ENCODE measurements around the gene BRAT1.

BRAT1 gene

GRCh38 chr7:2587134-2587533 lies 31.8 kb upstream of the BRAT1 start:
- no peak for DNase-seq
- no peak overlapping the region for H3K4me3 ChIP-seq (ENCODE audit: low read depth, low read length)
- no peaks in the 10 kb centered on the region for H3K27me3 ChIP-seq (ENCODE audit: insufficient read depth, low read depth, severe bottlenecking)
- H3K27ac ChIP-seq, result no peak overlapping the region
- peaks cover 43% of the 10 kb centered on the region for H3K36me3 ChIP-seq
- H3K9me3 ChIP-seq (ENCODE audit: severe bottlenecking), result no peaks in the 10 kb centered on the region
- TF ChIP-seq CTCF (IDR thresholded peaks at IDR 0.05; ENCODE audit: low read depth, low read length), result no peak

- Histone ChIP-seq H3K27ac (no peak overlapping the region), H3K9me3 (ENCODE audit: severe bottlenecking) (no peaks in the 10 kb centered on the region), H3K4me3 (ENCODE audit: low read depth, low read length) (no peak overlapping the region), H3K27me3 (ENCODE audit: insufficient read depth, low read depth, severe bottlenecking) (no peaks in the 10 kb centered on the region), H3K36me3 (peaks cover 41% of the 10 kb centered on the region)
- TF ChIP-seq CTCF (IDR thresholded peaks at IDR 0.05; ENCODE audit: low read depth, low read length), result no peak
- no peak for DNase-seq
These were observed 31.1 kb upstream of the BRAT1 start for GRCh38 chr7:2586326-2587020.

DNA sequence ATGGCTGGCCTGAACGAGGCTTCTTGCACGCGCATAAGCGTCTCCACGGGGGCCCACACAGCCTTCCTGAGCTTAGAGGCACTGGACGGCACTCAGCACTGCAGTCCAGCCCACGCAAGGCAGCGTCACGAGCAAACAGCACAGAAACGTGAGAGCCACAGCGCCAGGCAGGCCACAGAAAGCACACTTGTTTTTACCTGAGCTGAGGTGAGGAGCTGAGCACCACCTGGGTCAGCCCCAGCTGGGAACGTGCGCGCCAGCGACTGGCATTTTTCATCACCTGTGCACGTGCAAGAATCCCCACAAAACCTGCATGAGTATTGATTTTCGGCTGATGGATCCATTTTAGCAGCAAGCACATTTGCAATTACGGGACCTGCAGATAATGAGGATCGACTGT lies 30.1 kb upstream of the BRAT1 start:
- DNase-seq, result no peak
- Histone ChIP-seq H3K4me3 (ENCODE audit: low read depth, low read length) (no peak overlapping the region), H3K27me3 (ENCODE audit: insufficient read depth, low read depth, severe bottlenecking) (no peaks in the 10 kb centered on the region), H3K9me3 (ENCODE audit: severe bottlenecking) (no peaks in the 10 kb centered on the region), H3K27ac (no peak overlapping the region), H3K36me3 (peaks cover 33% of the 10 kb centered on the region)
- no peak for TF ChIP-seq CTCF (IDR thresholded peaks at IDR 0.05; ENCODE audit: low read depth, low read length)

DNA sequence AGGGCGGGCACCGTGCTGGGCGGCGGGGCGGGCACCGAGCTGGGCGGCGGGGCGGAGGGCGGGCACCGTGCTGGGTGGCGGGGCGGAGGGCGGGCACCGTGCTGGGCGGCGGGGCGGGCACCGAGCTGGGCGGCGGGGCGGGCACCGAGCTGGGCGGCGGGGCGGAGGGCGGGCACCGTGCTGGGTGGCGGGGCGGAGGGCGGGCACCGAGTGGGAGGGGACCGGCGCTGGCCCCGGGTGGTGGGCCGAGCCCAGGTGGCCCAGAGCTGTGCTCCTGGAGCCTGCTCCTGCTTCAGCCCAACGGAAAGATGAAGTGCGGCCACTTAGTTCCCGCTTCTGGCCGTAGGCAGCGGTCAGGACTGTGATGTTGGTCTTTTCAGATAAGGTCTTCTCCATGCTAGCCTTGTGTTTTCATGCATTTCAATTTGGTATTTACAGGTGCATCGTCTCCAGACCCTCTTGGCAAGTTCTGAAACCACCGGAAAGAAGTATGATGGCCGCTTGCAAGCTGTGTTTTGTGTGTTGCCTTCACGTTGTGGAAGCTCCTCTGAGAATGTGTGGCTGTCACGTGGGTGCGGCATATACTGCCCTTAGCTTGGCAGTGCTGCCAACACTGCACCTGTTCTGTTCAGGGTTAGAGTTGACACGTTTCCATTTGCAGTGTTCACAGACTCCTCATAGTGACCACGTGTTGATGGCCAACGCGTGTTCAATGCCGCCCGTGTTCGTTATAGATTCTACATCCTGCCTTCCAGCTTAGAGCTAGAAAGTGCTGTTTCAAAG lies 28.7 kb upstream of the BRAT1 start:
- Histone ChIP-seq H3K27ac (no peak overlapping the region), H3K9me3 (ENCODE audit: severe bottlenecking) (no peaks in the 10 kb centered on the region), H3K27me3 (ENCODE audit: insufficient read depth, low read depth, severe bottlenecking) (no peaks in the 10 kb centered on the region), H3K36me3 (peaks cover 27% of the 10 kb centered on the region), H3K4me3 (ENCODE audit: low read depth, low read length) (no peak overlapping the region)
- DNase-seq, result no peak
- no peak for TF ChIP-seq CTCF (IDR thresholded peaks at IDR 0.05; ENCODE audit: low read depth, low read length)

DNA sequence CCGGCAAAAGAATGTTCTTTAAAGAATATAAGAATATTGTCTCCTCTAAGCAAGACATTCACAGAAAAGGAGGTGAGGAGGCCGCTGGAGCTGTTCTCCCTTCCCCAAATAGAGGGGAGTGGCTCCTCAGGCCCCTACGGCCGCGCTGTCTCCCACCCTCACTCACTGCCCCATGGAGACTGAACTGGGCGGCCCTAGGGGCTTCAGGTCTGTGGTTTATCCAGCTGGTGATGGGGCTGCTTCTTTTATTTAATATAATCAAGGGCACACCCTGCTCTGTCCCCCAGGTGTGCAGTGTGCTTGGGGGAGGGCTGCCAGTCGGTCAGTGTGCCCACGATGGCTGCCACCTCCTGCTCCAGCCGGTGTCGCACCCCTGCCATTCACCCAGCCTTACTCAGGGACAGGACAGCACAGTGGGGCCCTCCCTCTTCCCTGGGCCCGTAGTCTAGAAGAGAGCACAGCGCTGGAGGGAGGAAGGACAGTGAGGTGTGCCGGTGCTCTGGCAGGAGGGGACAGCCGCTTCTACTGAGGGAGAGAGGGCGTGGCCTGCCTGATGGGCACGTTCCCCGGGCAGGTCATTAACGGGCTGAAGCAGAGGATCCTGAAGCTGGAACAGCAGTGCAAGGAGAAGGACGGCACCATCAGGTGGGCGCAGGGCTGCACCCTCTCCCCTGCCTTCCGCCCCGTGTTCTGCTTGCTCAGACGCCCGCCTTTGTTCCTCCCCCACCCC lies 26.8 kb upstream of the BRAT1 start:
- no peaks in the 10 kb centered on the region for H3K9me3 ChIP-seq (ENCODE audit: severe bottlenecking)
- H3K4me3 ChIP-seq (ENCODE audit: low read depth, low read length), result no peak overlapping the region
- no peak for TF ChIP-seq CTCF (IDR thresholded peaks at IDR 0.05; ENCODE audit: low read depth, low read length)
- peaks cover 25% of the 10 kb centered on the region for H3K36me3 ChIP-seq
- no peak for DNase-seq
- H3K27ac ChIP-seq, result no peak overlapping the region
- no peaks in the 10 kb centered on the region for H3K27me3 ChIP-seq (ENCODE audit: insufficient read depth, low read depth, severe bottlenecking)
